MM.1S (cell line): ENCODE measurements around the gene PCBP1.

Source experiments
- EZH2 ChIP-seq: fragments of 300-600 bp; sonication (generic); optimal IDR thresholded peaks from 2 replicates; pipeline ENCODE3; 2017; ENCODE audit warnings: low read depth, mild to moderate bottlenecking, antibody characterized with exemption, low read length, mixed read lengths
- EZH2phosphoT487 ChIP-seq: fragments of 300-600 bp; sonication (generic); IDR thresholded peaks from 2 replicates; pipeline ENCODE4 v1.6.1; 2018; ENCODE audit warnings: antibody characterized with exemption, low read length
- TF ChIP-seq, protein P1 (sequence below): fragments of 300-600 bp; sonication (generic); IDR thresholded peaks from 2 replicates; pipeline ENCODE4 v1.5.1; 2016; ENCODE audit warnings: antibody characterized with exemption, low read length, mixed read lengths

DNA sequence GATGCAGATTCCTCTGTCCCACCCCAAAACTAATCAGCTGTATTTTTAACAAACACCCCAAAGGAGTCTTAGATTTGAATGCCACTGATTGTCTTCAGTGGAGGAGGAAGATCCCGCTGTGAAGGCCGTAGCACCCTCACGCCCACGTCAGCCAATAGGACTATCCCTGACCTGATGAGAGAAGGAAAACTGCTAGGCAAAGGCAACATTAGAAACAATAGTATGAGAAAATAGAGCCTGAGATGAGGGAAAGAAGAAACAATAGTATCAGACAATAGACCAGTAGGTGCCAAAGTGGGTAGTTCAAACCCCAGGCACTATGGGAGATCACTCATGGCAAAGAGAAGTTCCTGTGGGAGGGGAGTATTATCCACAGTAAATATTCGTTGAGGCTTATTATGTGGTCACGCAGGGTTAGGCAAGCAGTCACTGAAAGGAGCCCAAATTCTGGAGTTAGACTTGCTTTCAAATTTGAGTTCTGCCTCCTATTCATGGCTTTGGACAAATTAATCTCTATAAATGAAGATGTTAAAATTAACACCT, 2.8 kb downstream of the PCBP1 start:
- TF ChIP-seq EZH2phosphoT487 (no peak), EZH2 (no peak)
- TF ChIP-seq, protein P1, sequence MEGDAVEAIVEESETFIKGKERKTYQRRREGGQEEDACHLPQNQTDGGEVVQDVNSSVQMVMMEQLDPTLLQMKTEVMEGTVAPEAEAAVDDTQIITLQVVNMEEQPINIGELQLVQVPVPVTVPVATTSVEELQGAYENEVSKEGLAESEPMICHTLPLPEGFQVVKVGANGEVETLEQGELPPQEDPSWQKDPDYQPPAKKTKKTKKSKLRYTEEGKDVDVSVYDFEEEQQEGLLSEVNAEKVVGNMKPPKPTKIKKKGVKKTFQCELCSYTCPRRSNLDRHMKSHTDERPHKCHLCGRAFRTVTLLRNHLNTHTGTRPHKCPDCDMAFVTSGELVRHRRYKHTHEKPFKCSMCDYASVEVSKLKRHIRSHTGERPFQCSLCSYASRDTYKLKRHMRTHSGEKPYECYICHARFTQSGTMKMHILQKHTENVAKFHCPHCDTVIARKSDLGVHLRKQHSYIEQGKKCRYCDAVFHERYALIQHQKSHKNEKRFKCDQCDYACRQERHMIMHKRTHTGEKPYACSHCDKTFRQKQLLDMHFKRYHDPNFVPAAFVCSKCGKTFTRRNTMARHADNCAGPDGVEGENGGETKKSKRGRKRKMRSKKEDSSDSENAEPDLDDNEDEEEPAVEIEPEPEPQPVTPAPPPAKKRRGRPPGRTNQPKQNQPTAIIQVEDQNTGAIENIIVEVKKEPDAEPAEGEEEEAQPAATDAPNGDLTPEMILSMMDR: no peak
